AG04449 (cell line): Measurements from ENCODE around the gene CNOT10.
"Not testable (repeated sequence)": the region's sequence is repeated elsewhere in the genome, so short reads cannot be mapped to it uniquely, and the experiment has no call there.

ENCODE experiments used
- CTCF ChIA-PET: fragments of 350-600 bp; formaldehyde crosslinking; extraction: SDS; loops from one replicate; lab custom pipeline; 2021; ENCODE audit warnings: antibody characterized with exemption; lab: Yijun Ruan, JAX
- POLR2A ChIA-PET: fragments of 400-600, 350-600 bp; formaldehyde crosslinking; extraction: SDS; loops from one replicate; lab custom pipeline; 2020; ENCODE audit warnings: antibody characterized with exemption, inconsistent platforms; lab: Yijun Ruan, JAX
- DNase-seq: peaks from one replicate; pipeline ENCODE4 v3.0.0-alpha.2; 2010; ENCODE audit warnings: low read depth, low spot score
- H3K4me3 ChIP-seq: 2 replicates; pipeline ENCODE4 v1.5.1; 2011; ENCODE audit warnings: low read depth, mild to moderate bottlenecking, control low read depth, low read length
- TF ChIP-seq, protein P1 (sequence below): IDR thresholded peaks from one replicate; pipeline ENCODE4 v1.5.1; 2011; ENCODE audit warnings: mild to moderate bottlenecking, moderate library complexity, low read length, control low read depth, inconsistent platforms; ENCODE audit not compliant: insufficient read depth; ENCODE audit errors: missing control alignments

CNOT10 gene

GRCh38 chr3:32667072-32667582 lies 17.9 kb upstream of the CNOT10 start:
- TF ChIP-seq, protein P1, sequence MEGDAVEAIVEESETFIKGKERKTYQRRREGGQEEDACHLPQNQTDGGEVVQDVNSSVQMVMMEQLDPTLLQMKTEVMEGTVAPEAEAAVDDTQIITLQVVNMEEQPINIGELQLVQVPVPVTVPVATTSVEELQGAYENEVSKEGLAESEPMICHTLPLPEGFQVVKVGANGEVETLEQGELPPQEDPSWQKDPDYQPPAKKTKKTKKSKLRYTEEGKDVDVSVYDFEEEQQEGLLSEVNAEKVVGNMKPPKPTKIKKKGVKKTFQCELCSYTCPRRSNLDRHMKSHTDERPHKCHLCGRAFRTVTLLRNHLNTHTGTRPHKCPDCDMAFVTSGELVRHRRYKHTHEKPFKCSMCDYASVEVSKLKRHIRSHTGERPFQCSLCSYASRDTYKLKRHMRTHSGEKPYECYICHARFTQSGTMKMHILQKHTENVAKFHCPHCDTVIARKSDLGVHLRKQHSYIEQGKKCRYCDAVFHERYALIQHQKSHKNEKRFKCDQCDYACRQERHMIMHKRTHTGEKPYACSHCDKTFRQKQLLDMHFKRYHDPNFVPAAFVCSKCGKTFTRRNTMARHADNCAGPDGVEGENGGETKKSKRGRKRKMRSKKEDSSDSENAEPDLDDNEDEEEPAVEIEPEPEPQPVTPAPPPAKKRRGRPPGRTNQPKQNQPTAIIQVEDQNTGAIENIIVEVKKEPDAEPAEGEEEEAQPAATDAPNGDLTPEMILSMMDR: no peak
- no peak for DNase-seq
- ChIA-PET CTCF (interaction anchor here (15.0 kb wide), 1 partner anchor 156 kb away, joined by 196 read pairs; no protein-coding TSS in a partner anchor), POLR2A (no interaction called here)
- H3K4me3 ChIP-seq: no peak overlapping the region

- DNase-seq, H3K4me3 ChIP-seq, POLR2A ChIA-PET: not testable (repeated sequence)
- CTCF ChIA-PET: interaction anchor here (15.0 kb wide), 1 partner anchor 158 kb away, joined by 196 read pairs; no protein-coding TSS in a partner anchor
Measured at GRCh38 chr3:32669226-32669625, 15.8 kb upstream of the CNOT10 start.

- DNase-seq, POLR2A ChIA-PET, H3K4me3 ChIP-seq: not testable (repeated sequence)
- CTCF ChIA-PET: interaction anchor here (0.7 to 15.0 kb wide), 3 partner anchors 9 to 171 kb away, joined by 3 to 196 read pairs (median 8); partner anchors contain the start of gene CMTM6
Measured at GRCh38 chr3:32673730-32674129, 11.3 kb upstream of the CNOT10 start.

DNA sequence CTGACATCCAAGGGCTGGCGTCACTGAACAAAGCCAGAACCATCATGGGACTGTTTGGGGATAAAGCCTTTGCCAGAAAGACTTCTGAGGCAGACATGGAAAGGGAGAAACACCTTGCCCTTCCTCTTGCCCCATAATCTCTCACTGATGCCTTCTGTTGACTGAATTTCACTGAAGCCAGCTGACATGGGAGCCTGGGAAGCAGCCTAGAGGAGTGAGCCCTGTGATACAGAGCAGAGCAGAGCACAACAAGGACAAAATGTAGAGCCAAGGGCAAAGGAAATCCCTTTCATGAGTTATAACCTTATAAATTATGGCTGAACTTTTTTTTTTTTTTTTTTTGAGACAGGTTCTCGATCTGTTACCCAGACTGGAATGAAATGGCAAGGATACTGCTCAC lies 9.8 kb upstream of the CNOT10 start:
- POLR2A ChIA-PET: no interaction called here
- CTCF ChIA-PET: interaction anchor here (2.6 kb wide), 1 partner anchor 10 kb away, joined by 8 read pairs; no protein-coding TSS in a partner anchor
- H3K4me3 ChIP-seq: no peak overlapping the region
- DNase-seq: no peak
- TF ChIP-seq, protein P1: no peak

- POLR2A ChIA-PET: no interaction called here
- H3K4me3 ChIP-seq: no peak overlapping the region
- no peak for DNase-seq
- TF ChIP-seq, protein P1: no peak
- CTCF ChIA-PET: interaction anchor here (0.8 kb wide), 1 partner anchor 9 kb away, joined by 3 read pairs; the partner anchor contains the start of gene CNOT10
Measured at GRCh38 chr3:32675650-32676049, 9.3 kb upstream of the CNOT10 start.

DNA sequence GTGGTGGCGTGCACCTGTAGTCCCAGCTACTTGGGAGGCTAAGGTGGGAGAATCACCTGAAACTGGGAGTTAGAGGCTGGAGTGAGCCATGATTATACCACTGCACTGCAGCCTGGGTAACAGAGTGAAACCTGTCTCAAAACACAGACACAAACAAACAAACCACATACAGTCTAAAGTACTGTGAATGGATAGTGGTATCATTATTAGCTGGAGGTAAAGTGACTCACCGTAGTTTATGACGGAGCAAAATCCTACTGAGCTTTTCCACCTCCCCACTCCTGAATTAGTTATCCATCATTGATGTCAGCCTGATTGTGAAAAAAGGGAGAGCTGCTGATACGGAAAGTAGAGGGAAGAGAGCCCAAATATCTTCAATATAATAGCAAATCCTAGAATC lies 3.2 kb upstream of the CNOT10 start:
- no peak overlapping the region for H3K4me3 ChIP-seq
- CTCF ChIA-PET: no interaction called here
- DNase-seq: no peak
- POLR2A ChIA-PET: no interaction called here
- TF ChIP-seq, protein P1: no peak

GRCh38 chr3:32684029-32684799 lies 774 bp upstream of the CNOT10 start:
- TF ChIP-seq, protein P1: no peak
- POLR2A ChIA-PET: no interaction called here
- H3K4me3 ChIP-seq: peak overlapping the region; percentile 89
- DNase-seq: no peak
- CTCF ChIA-PET: interaction anchor here (0.6 to 2.4 kb wide), 7 partner anchors 8 to 309 kb away, joined by 3 to 6 read pairs (median 4); no protein-coding TSS in a partner anchor
